ENCODE results near the gene EPHA2. TPM values are rescaled to one million over a fixed set of nuclear protein-coding genes. Genes with fewer than 3 reads are reported as not detected.
"Not testable (repeated sequence)": the region's sequence is repeated elsewhere in the genome, so short reads cannot be mapped to it uniquely, and the experiment has no call there.

Gene EPHA2
- total RNA-seq, 2 donors from 2014 or later: 19.5 to 26.7 TPM

GRCh38 chr1:16110456-16110855 is 45.4 kb downstream of the EPHA2 start:
- Histone ChIP-seq H3K27ac (no peak overlapping the region), H3K27me3 (no peaks in the 10 kb centered on the region), H3K36me3 (replicated peaks in 1 of 2; ENCODE audit: insufficient read depth in 1 of 2, low read depth in 2 of 2) (no peaks in the 10 kb centered on the region), H3K9me3 (peaks cover 0 to 7% (median 0%) of the 10 kb centered on the region in 3 donors), H3K4me3 (no peak overlapping the region), H3K4me1 (peaks cover 10% of the 10 kb centered on the region)
- intact Hi-C loops (cut with DNase I): no loop called here
- ATAC-seq: no peak
- DNase-seq: no peak
- TF ChIP-seq POLR2A (IDR thresholded peaks at IDR 0.05): no peak
- TF ChIP-seq CTCF (IDR thresholded peaks at IDR 0.05): no peak
- 87 to 91% methylated on average over 6 of the region's 6 CpGs for WGBS, 2 donors

- ATAC-seq (no peak), DNase-seq (no peak)
- Histone ChIP-seq H3K27me3 (no peaks in the 10 kb centered on the region), H3K4me1 (peaks cover 10% of the 10 kb centered on the region), H3K4me3 (no peak overlapping the region), H3K36me3 (replicated peaks in 1 of 2; ENCODE audit: insufficient read depth in 1 of 2, low read depth in 2 of 2) (no peaks in the 10 kb centered on the region), H3K27ac (no peak overlapping the region), H3K9me3 (peaks cover 0 to 7% (median 0%) of the 10 kb centered on the region in 3 donors)
- 100% methylated on average over 1 of the region's 1 CpG for WGBS, 2 donors
- intact Hi-C loops (cut with DNase I): no loop called here
- no peak for TF ChIP-seq POLR2A (IDR thresholded peaks at IDR 0.05)
- TF ChIP-seq CTCF (IDR thresholded peaks at IDR 0.05): no peak
These were observed 46.3 kb downstream of the EPHA2 start for GRCh38 chr1:16109571-16109970.

GRCh38 chr1:16107039-16107438 is 48.8 kb downstream of the EPHA2 start:
- not testable (repeated sequence) for ATAC-seq

GRCh38 chr1:16101623-16102022 is 54.2 kb downstream of the EPHA2 start:
- ATAC-seq: no peak
- Histone ChIP-seq H3K9me3 (no peaks in the 10 kb centered on the region), H3K36me3 (replicated peaks in 1 of 2; ENCODE audit: insufficient read depth in 1 of 2, low read depth in 2 of 2) (no peaks in the 10 kb centered on the region), H3K4me1 (no peaks in the 10 kb centered on the region), H3K4me3 (no peak overlapping the region), H3K27me3 (no peaks in the 10 kb centered on the region), H3K27ac (no peak overlapping the region)
- TF ChIP-seq POLR2A (IDR thresholded peaks at IDR 0.05): no peak
- TF ChIP-seq CTCF (IDR thresholded peaks at IDR 0.05): no peak
- intact Hi-C loops (cut with DNase I): no loop called here
- no peak for DNase-seq
- 65 to 71% methylated on average over 9 of the region's 9 CpGs for WGBS, 2 donors

More at GRCh38 chr1:16107039-16107438, 48.8 kb downstream of the EPHA2 start:
- H3K27ac ChIP-seq; H3K27me3 ChIP-seq; H3K4me3 ChIP-seq; intact Hi-C loops (cut with DNase I); H3K4me1 ChIP-seq; DNase-seq; H3K9me3 ChIP-seq; H3K36me3 ChIP-seq (replicated peaks in 1 of 2; ENCODE audit: insufficient read depth in 1 of 2, low read depth in 2 of 2): not testable (repeated sequence)
- 69 to 83% methylated on average over 5 of the region's 5 CpGs for WGBS, 2 donors

- H3K36me3 ChIP-seq (replicated peaks in 1 of 2; ENCODE audit: insufficient read depth in 1 of 2, low read depth in 2 of 2): no peaks in the 10 kb centered on the region
- H3K9me3 ChIP-seq: no peaks in the 10 kb centered on the region
- ATAC-seq: no peak
- no peak overlapping the region for H3K4me3 ChIP-seq
- no peaks in the 10 kb centered on the region for H3K27me3 ChIP-seq
- TF ChIP-seq POLR2A (IDR thresholded peaks at IDR 0.05) (no peak), CTCF (IDR thresholded peaks at IDR 0.05) (no peak)
- intact Hi-C loops (cut with DNase I): no loop called here
- no peak for DNase-seq
- no peak overlapping the region for H3K27ac ChIP-seq
- peaks cover 18% of the 10 kb centered on the region for H3K4me1 ChIP-seq
- 100% methylated on average over 1 of the region's 1 CpG for WGBS, 2 donors
These were observed 56.5 kb downstream of the EPHA2 start for GRCh38 chr1:16099412-16099811.

All from body of pancreas (tissue), 4 donors.